K562 (cell line): ENCODE results near the gene CD70. TPM values are rescaled to one million over a fixed set of nuclear protein-coding genes. Genes with fewer than 3 reads are reported as not detected.
"Not testable (repeated sequence)": the region's sequence is repeated elsewhere in the genome, so short reads cannot be mapped to it uniquely, and the experiment has no call there.

Experiments used
- ARID2 ChIP-seq: fragments of 450-650 bp; IDR thresholded peaks from 2 replicates; pipeline ENCODE4 v1.6.1; 2017; ENCODE audit warnings: antibody characterized with exemption, mild to moderate bottlenecking
- ARNT ChIP-seq, 2 experiments: fragments of 450-650 bp; IDR thresholded peaks; 2 replicates each; pipeline ENCODE4 v1.6.1; 2016; ENCODE audit warnings: mild to moderate bottlenecking in 1 of 2
- ATF1 ChIP-seq, 2 experiments: fragments of 450-650 bp in 1 of 2; IDR thresholded peaks; 2 replicates each; pipeline ENCODE4 v1.6.1; 2016; ENCODE audit warnings: missing compliant biosample characterization in 1 of 2, missing genetic modification characterization in 1 of 2
- BCOR ChIP-seq: fragments of 450-650 bp; IDR thresholded peaks from 2 replicates; pipeline ENCODE4 v1.6.1; 2016
- CEBPB ChIP-seq: fragments of 450-650 bp; IDR thresholded peaks from 2 replicates; pipeline ENCODE4 v1.6.1; 2016; ENCODE audit warnings: missing genetic modification characterization, missing compliant biosample characterization
- CEBPG ChIP-seq, 3 experiments: fragments of 200-800 bp in 1 of 3; sonication (Bioruptor generic) in 1 of 3; sonication (generic) in 1 of 3; formaldehyde crosslinking in 1 of 3; IDR thresholded peaks in 2 of 3; conservative IDR thresholded peaks in 1 of 3; 2 replicates each; pipeline versions ENCODE4 v1.6.1 to v1.8.0; 2016 to 2022; ENCODE audit warnings: missing compliant biosample characterization in 2 of 3, missing genetic modification characterization in 2 of 3, mild to moderate bottlenecking in 1 of 3, missing genetic modification reagents in 1 of 3
- CTBP1 ChIP-seq: fragments of 450-650 bp; IDR thresholded peaks from 2 replicates; pipeline ENCODE4 v1.6.1; 2016; ENCODE audit warnings: borderline replicate concordance
- E2F6 ChIP-seq, 2 experiments: IDR thresholded peaks; 2 replicates each; pipeline ENCODE4 v1.6.1; 2011; ENCODE audit warnings: borderline replicate concordance in 1 of 2, control low read depth in 1 of 2, low read depth in 1 of 2, low read length in 1 of 2, mild to moderate bottlenecking in 1 of 2, mixed read lengths in 1 of 2, moderate library complexity in 1 of 2; ENCODE audit not compliant: insufficient read depth in 1 of 2, insufficient read length in 1 of 2, poor library complexity in 1 of 2, severe bottlenecking in 1 of 2; ENCODE audit errors: extremely low read depth in 1 of 2
- FOXJ2 ChIP-seq: fragments of 200-800 bp; sonication (Bioruptor generic); IDR thresholded peaks from 2 replicates; pipeline ENCODE4 v1.6.1; 2016; ENCODE audit warnings: missing genetic modification characterization, missing compliant biosample characterization
- KDM5B ChIP-seq: fragments of 200-600 bp; sonication (generic); IDR thresholded peaks from 2 replicates; pipeline ENCODE4 v1.6.1; 2012; ENCODE audit warnings: low read depth, mild to moderate bottlenecking, moderate library complexity, low read length, control low read depth, inconsistent platforms; ENCODE audit not compliant: insufficient replicate concordance
- MEIS2 ChIP-seq: fragments of 450-650 bp; IDR thresholded peaks from 2 replicates; pipeline ENCODE4 v1.6.1; 2014; ENCODE audit warnings: mild to moderate bottlenecking; ENCODE audit not compliant: partially characterized antibody
- MTA1 ChIP-seq: fragments of 450-650 bp; IDR thresholded peaks from 2 replicates; pipeline ENCODE4 v1.6.1; 2017; ENCODE audit warnings: borderline replicate concordance
- MTA3 ChIP-seq: fragments of 450-650 bp; formaldehyde crosslinking; IDR thresholded peaks from 2 replicates; pipeline ENCODE4 v1.6.1; 2017; ENCODE audit warnings: mild to moderate bottlenecking, borderline replicate concordance
- NBN ChIP-seq: fragments of 450-650 bp; IDR thresholded peaks from 2 replicates; pipeline ENCODE4 v1.6.1; 2016; ENCODE audit warnings: low read depth, mild to moderate bottlenecking
- PBX2 ChIP-seq, 2 experiments: IDR thresholded peaks in 1 of 2; conservative IDR thresholded peaks in 1 of 2; 2 replicates each; pipeline ENCODE4 v1.6.1; 2016; ENCODE audit warnings: low read depth in 2 of 2, mild to moderate bottlenecking in 1 of 2, missing compliant biosample characterization in 1 of 2, missing genetic modification characterization in 1 of 2, moderate library complexity in 1 of 2
- PHF8 ChIP-seq: fragments of 200-600 bp; sonication (generic); IDR thresholded peaks from 2 replicates; pipeline ENCODE4 v1.6.1; 2012; ENCODE audit warnings: mixed run types, mild to moderate bottlenecking, inconsistent platforms, low read length, moderate library complexity, borderline replicate concordance
- SMAD4 ChIP-seq: fragments of 250-450 bp; sonication (Bioruptor Pico); conservative IDR thresholded peaks from 2 replicates; pipeline ENCODE4 v1.8.0; 2021; ENCODE audit warnings: inconsistent platforms, mild to moderate bottlenecking, moderate library complexity
- SMARCA4 ChIP-seq: fragments of 450-650 bp; IDR thresholded peaks from 2 replicates; pipeline ENCODE4 v1.6.1; 2016
- SOX6 ChIP-seq: fragments of 450-650 bp; IDR thresholded peaks from 2 replicates; pipeline ENCODE4 v1.6.1; 2014; ENCODE audit warnings: mild to moderate bottlenecking
- ZBTB17 ChIP-seq: fragments of 450-650 bp; formaldehyde crosslinking; IDR thresholded peaks from 2 replicates; pipeline ENCODE4 v1.4.0; 2020; ENCODE audit warnings: mild to moderate bottlenecking
- ZBTB2 ChIP-seq: fragments of 450-650 bp; IDR thresholded peaks from 2 replicates; pipeline ENCODE4 v1.6.1; 2016; ENCODE audit warnings: antibody characterized with exemption
- ZBTB7A ChIP-seq: IDR thresholded peaks from 2 replicates; pipeline ENCODE4 v1.6.1; 2011; ENCODE audit warnings: low read depth, mild to moderate bottlenecking, low read length, moderate library complexity, borderline replicate concordance; ENCODE audit not compliant: control insufficient read depth
- polyA plus RNA-seq, 8 experiments: library from polyadenylated mRNA; depleted of rRNA in 4 of 8; stranded (reverse) in 5 of 8; unstranded in 3 of 8; fragments of >200 nt; fragmentation: Nextera tagmentation in 2 of 8; fragmentation: Illumina TruSeq in 1 of 8; extraction: Ambion mirVana in 2 of 8; extraction: Trizol in 1 of 8; gene quantifications; 2 replicates each; pipeline versions ENCODE4 v1.2.1 to v1.2.3, GENCODE V29; 2011 to 2014; ENCODE audit warnings: inconsistent platforms in 1 of 8, missing spikeins in 1 of 8
- total RNA-seq, 7 experiments: library from RNA; depleted of rRNA in 6 of 7; stranded (reverse); fragments of >200 nt in 6 of 7; fragmentation: Illumina TruSeq in 2 of 7; extraction: Trizol in 2 of 7; gene quantifications; 2 replicates each; pipeline versions ENCODE4 v1.2.1 to v1.2.3, GENCODE V29; 2011 to 2021; ENCODE audit warnings: low replicate concordance in 1 of 7

CD70 gene
- total and polyA plus RNA-seq, 9 of the 15 experiments (the other 6 are each of a cell fraction or from before 2014, with no cell fraction given), result 0.06 to 0.58 (median 0.33) TPM; not detected in 4

GRCh38 chr19:6601537-6602052 lies 10.6 kb upstream of the CD70 start (continued):
- TF ChIP-seq CEBPB (tag) (peak; percentile 92), ARID2 (0 out of 2 replicates have a peak, but pooled peaks have one; percentile 16), ZBTB7A (0 out of 2 replicates have a peak, but pooled peaks have one; percentile 49), MEIS2 (peak; percentile 93), FOXJ2 (peak; percentile 45; the same call in 1 of the 2 replicates), E2F6 (IDR thresholded peaks at IDR 0.05; ENCODE audit: borderline replicate concordance in 1 of 2, extremely low read depth in 1 of 2, insufficient read depth in 1 of 2, insufficient read length in 1 of 2, low read depth in 1 of 2, low read length in 1 of 2, poor library complexity in 1 of 2, severe bottlenecking in 1 of 2) (peak in 1 of 2 experiments; percentile 60), PHF8 (peak; percentile 8; the same call in 1 of the 2 replicates), ARNT (IDR thresholded peaks at IDR 0.05) (peak; percentile 97 to 98), ATF1 (tag; IDR thresholded peaks at IDR 0.05) (peak; percentile 5; the same call in 1 of the 2 replicates), SMARCA4 (peak; percentile 23; the same call in 1 of the 2 replicates), MTA3 (0 out of 2 replicates have a peak, but pooled peaks have one; percentile 13), KDM5B (peak; percentile 44), SOX6 (0 out of 2 replicates have a peak, but pooled peaks have one; percentile 26), SMAD4 (CRISPR knock-in tag) (peak; percentile 71), NBN (0 out of 2 replicates have a peak, but pooled peaks have one; percentile 26), CEBPG (CRISPR knock-in tag; IDR thresholded peaks at IDR 0.05) (peak; percentile 57), CEBPG (tag; conservative IDR thresholded peaks at IDR 0.05 in 1 of 2, IDR thresholded peaks at IDR 0.05 in 1 of 2) (peak; percentile 26 to 54; a peak in 3 of 4 replicates), MTA1 (0 out of 2 replicates have a peak, but pooled peaks have one; percentile 56), ZBTB17 (CRISPR knock-in tag) (0 out of 2 replicates have a peak, but pooled peaks have one; percentile 26), ZBTB2 (0 out of 2 replicates have a peak, but pooled peaks have one; percentile 22), BCOR (peak; percentile 57; the same call in 1 of the 2 replicates), CTBP1 (peak; percentile 36; the same call in 1 of the 2 replicates), PBX2 (tag; conservative IDR thresholded peaks at IDR 0.05; ENCODE audit: low read depth) (peak; percentile 83)
- not testable (repeated sequence) for TF ChIP-seq ATF1 (CRISPR knock-in tag; IDR thresholded peaks at IDR 0.05); PBX2 (CRISPR knock-in tag; IDR thresholded peaks at IDR 0.05; ENCODE audit: low read depth)
